Measurements from ENCODE around the gene PSMD2. TPM values are rescaled to one million over a fixed set of nuclear protein-coding genes. Genes with fewer than 3 reads are reported as not detected.

Gene PSMD2
- total and polyA plus RNA-seq, 10 of the 15 experiments (the other 5 are each of a cell fraction or from before 2014, with no cell fraction given), result 103 to 515 (median 197) TPM

DNA sequence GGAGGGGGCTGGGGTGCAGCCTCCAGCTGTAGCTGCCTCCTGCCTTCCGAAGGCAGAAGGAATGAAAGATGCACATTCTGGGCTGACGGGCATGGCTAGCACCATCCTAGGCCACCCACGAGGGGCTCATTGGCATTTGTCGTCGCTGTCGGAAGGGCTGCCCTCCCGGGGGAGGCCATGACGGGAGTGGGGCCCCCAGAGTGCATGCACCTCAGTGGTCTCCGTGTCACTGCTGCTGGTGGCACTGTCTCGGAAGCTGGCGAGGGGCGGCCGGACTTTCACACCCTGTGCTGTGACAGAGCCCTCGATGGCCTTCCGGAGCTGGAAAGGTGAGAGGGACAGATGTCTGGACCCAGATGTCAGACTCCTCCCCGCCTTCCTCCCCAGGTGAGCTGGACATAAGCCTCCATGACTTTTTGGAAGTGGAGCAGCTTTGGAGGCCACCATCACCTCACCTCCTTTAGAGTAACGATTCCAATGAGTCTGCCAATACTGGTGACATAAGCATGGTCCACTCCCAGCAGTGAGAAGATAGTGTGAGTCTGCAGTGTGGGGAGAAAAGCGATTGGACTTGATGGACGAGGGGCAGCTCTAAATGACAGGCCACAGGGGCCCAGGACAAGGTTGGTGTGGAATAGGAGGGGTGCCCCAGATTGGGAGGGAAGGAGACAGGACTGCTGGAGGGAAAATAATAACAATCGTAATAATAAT lies 47.6 kb downstream of the PSMD2 start (continued):
- TF ChIP-seq, protein P1, sequence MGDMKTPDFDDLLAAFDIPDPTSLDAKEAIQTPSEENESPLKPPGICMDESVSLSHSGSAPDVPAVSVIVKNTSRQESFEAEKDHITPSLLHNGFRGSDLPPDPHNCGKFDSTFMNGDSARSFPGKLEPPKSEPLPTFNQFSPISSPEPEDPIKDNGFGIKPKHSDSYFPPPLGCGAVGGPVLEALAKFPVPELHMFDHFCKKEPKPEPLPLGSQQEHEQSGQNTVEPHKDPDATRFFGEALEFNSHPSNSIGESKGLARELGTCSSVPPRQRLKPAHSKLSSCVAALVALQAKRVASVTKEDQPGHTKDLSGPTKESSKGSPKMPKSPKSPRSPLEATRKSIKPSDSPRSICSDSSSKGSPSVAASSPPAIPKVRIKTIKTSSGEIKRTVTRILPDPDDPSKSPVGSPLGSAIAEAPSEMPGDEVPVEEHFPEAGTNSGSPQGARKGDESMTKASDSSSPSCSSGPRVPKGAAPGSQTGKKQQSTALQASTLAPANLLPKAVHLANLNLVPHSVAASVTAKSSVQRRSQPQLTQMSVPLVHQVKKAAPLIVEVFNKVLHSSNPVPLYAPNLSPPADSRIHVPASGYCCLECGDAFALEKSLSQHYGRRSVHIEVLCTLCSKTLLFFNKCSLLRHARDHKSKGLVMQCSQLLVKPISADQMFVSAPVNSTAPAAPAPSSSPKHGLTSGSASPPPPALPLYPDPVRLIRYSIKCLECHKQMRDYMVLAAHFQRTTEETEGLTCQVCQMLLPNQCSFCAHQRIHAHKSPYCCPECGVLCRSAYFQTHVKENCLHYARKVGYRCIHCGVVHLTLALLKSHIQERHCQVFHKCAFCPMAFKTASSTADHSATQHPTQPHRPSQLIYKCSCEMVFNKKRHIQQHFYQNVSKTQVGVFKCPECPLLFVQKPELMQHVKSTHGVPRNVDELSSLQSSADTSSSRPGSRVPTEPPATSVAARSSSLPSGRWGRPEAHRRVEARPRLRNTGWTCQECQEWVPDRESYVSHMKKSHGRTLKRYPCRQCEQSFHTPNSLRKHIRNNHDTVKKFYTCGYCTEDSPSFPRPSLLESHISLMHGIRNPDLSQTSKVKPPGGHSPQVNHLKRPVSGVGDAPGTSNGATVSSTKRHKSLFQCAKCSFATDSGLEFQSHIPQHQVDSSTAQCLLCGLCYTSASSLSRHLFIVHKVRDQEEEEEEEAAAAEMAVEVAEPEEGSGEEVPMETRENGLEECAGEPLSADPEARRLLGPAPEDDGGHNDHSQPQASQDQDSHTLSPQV (IDR thresholded peaks at IDR 0.05), result no peak
- TF ChIP-seq ESRRA (IDR thresholded peaks at IDR 0.05; ENCODE audit: low read length) (no peak), JUNB (IDR thresholded peaks at IDR 0.05) (no peak), SP1 (IDR thresholded peaks at IDR 0.05; ENCODE audit: low read depth, low read length) (no peak), PKNOX1 (IDR thresholded peaks at IDR 0.05) (no peak), GATAD2B (conservative IDR thresholded peaks at IDR 0.05; ENCODE audit: low read depth) (no peak), PML (IDR thresholded peaks at IDR 0.05; ENCODE audit: low read length) (no peak)

Data from GM12878 (cell line).